ENCODE data around the gene RBKS.

The RBKS gene

DNA sequence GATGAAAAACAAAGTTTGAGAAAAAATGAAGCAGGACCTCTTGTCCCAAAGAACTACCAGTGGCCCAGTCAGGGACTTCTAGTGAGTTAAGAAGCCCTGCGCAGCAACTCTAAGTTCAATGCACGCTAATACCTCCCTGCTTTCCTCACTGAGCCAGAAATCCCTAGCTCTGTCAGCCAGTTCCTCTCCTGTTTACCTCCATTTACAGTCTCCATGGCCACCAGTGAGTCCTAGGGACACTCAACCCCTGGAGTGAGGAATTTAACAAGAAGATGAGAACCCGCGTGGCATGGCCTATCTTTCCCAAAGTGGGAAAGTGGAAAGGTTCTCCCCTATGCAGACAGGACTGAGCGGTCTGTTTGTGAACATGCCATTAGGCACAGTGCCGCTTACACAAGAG is 87.6 kb downstream of the RBKS start:
- Histone ChIP-seq H3K18ac (ENCODE audit: low read length) (no peak overlapping the region), H3K9me3 (ENCODE audit: insufficient read depth, low read depth, low read length) (no peaks in the 10 kb centered on the region), H2AFZ (ENCODE audit: insufficient read depth, low read length, poor library complexity) (no peak overlapping the region), H4K8ac (ENCODE audit: low read depth, low read length) (no peak overlapping the region), H3K27me3 (ENCODE audit: insufficient read depth, low read length) (no peaks in the 10 kb centered on the region), H3K14ac (ENCODE audit: low read length) (no peak overlapping the region), H4K12ac (ENCODE audit: low read depth, low read length) (no peak overlapping the region), H3K79me2 (ENCODE audit: control insufficient read depth, insufficient read depth, low read length, poor library complexity) (peaks cover 7% of the 10 kb centered on the region), H4K91ac (ENCODE audit: low read depth, low read length) (no peak overlapping the region), H3K36me3 (ENCODE audit: control insufficient read depth in 1 of 2, insufficient read depth in 2 of 2, low read length in 2 of 2) (no peaks in the 10 kb centered on the region), H3K4me2 (ENCODE audit: low read length) (no peak overlapping the region), H3K4me3 (ENCODE audit: low read depth, low read length) (no peak overlapping the region), H2BK5ac (ENCODE audit: low read depth, low read length, poor library complexity) (no peak overlapping the region), H3K4me1 (ENCODE audit: control insufficient read depth in 1 of 2, insufficient read depth in 2 of 2, low read length in 2 of 2) (peaks cover 16 to 30% of the 10 kb centered on the region in 2 experiments), H2AK5ac (ENCODE audit: low read length) (no peak overlapping the region), H2BK12ac (ENCODE audit: low read length) (no peak overlapping the region), H3K27ac (ENCODE audit: low read depth, low read length) (no peak overlapping the region), H3K9ac (ENCODE audit: low read length) (no peak overlapping the region), H3K4ac (ENCODE audit: low read depth, low read length) (no peak overlapping the region), H3K23ac (ENCODE audit: low read length) (no peak overlapping the region), H2BK120ac (ENCODE audit: insufficient read depth, low read length, poor library complexity) (no peak overlapping the region), H3K79me1 (ENCODE audit: low read length) (peaks cover 26% of the 10 kb centered on the region)
- no CpG with 5 or more reads among the region's 6 CpGs for WGBS (ENCODE audit: extremely low coverage, insufficient coverage, insufficient read length)
- peak in 1 of 2 donors; percentile 32 for DNase-seq

DNA sequence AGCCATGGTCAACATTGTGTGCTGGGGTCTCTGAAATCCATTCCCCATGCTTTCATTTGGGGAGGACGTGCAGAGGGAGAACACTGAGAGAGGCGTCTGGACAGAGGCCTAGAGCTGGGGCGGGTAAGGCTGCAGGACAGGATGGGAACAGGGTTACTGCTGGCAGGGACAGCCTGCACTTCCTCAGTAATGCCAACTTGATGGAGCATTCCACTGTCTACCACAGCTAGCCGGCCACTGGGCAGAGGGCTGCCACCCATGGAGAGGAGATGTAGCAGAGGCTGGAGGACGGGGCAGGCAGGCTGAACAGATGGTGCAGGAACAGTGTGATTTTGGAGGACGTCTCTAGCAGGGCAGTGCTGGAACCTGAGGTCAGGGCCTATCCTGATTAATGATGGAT is 89.3 kb downstream of the RBKS start:
- Histone ChIP-seq H2AK5ac (ENCODE audit: low read length) (peak overlapping the region; percentile 9), H3K4me3 (ENCODE audit: low read depth, low read length) (no peak overlapping the region), H3K9ac (ENCODE audit: low read length) (no peak overlapping the region), H3K18ac (ENCODE audit: low read length) (no peak overlapping the region), H4K8ac (ENCODE audit: low read depth, low read length) (no peak overlapping the region), H2BK120ac (ENCODE audit: insufficient read depth, low read length, poor library complexity) (peak overlapping the region; percentile 96), H2AFZ (ENCODE audit: insufficient read depth, low read length, poor library complexity) (no peak overlapping the region), H3K14ac (ENCODE audit: low read length) (peak overlapping the region; percentile 26), H3K27ac (ENCODE audit: low read depth, low read length) (no peak overlapping the region), H3K4ac (ENCODE audit: low read depth, low read length) (no peak overlapping the region), H3K27me3 (ENCODE audit: insufficient read depth, low read length) (no peaks in the 10 kb centered on the region), H3K4me1 (ENCODE audit: control insufficient read depth in 1 of 2, insufficient read depth in 2 of 2, low read length in 2 of 2) (peaks cover 21 to 37% of the 10 kb centered on the region in 2 experiments), H2BK5ac (ENCODE audit: low read depth, low read length, poor library complexity) (peak overlapping the region; percentile 1), H3K9me3 (ENCODE audit: insufficient read depth, low read depth, low read length) (no peaks in the 10 kb centered on the region), H3K79me1 (ENCODE audit: low read length) (peaks cover 36% of the 10 kb centered on the region), H2BK12ac (ENCODE audit: low read length) (peak overlapping the region; percentile 78), H3K4me2 (ENCODE audit: low read length) (no peak overlapping the region), H3K23ac (ENCODE audit: low read length) (no peak overlapping the region), H3K36me3 (ENCODE audit: control insufficient read depth in 1 of 2, insufficient read depth in 2 of 2, low read length in 2 of 2) (no peaks in the 10 kb centered on the region), H3K79me2 (ENCODE audit: control insufficient read depth, insufficient read depth, low read length, poor library complexity) (peaks cover 7% of the 10 kb centered on the region), H4K12ac (ENCODE audit: low read depth, low read length) (no peak overlapping the region), H4K91ac (ENCODE audit: low read depth, low read length) (peak overlapping the region; percentile 8)
- no peak for DNase-seq
- WGBS (ENCODE audit: extremely low coverage, insufficient coverage, insufficient read length): no CpG with 5 or more reads among the region's 6 CpGs

DNA sequence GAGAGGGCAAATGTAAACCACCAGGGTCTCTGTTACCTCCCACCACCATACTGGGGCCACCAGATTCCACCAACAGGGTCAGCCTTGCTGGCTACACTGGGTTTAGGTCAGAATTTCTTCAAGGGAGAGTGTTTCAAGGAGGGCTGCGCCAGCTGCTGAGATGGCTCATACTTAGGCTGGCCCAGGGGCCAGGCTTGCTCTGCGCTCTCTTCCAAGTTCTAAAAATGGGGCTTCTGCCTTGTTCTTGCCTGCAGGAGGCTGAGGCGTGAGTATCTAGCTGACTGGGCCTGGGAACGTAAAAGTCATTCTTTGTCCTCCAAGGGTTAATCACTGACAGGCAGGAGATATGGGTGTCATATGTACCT is 90.6 kb downstream of the RBKS start:
- H3K79me2 ChIP-seq (ENCODE audit: control insufficient read depth, insufficient read depth, low read length, poor library complexity): peaks cover 7% of the 10 kb centered on the region
- H2BK120ac ChIP-seq (ENCODE audit: insufficient read depth, low read length, poor library complexity): peak overlapping the region; percentile 96
- H3K36me3 ChIP-seq (ENCODE audit: control insufficient read depth in 1 of 2, insufficient read depth in 2 of 2, low read length in 2 of 2): no peaks in the 10 kb centered on the region

GRCh38 chr2:27798948-27799645 is 91.1 kb downstream of the RBKS start:
- Histone ChIP-seq H3K4me3 (ENCODE audit: low read depth, low read length) (no peak overlapping the region), H4K8ac (ENCODE audit: low read depth, low read length) (peak overlapping the region; percentile 52), H2AFZ (ENCODE audit: insufficient read depth, low read length, poor library complexity) (peak overlapping the region; percentile 48), H2BK120ac (ENCODE audit: insufficient read depth, low read length, poor library complexity) (peak overlapping the region; percentile 96), H3K27me3 (ENCODE audit: insufficient read depth, low read length) (no peaks in the 10 kb centered on the region), H3K27ac (ENCODE audit: low read depth, low read length) (peak overlapping the region; percentile 98), H3K18ac (ENCODE audit: low read length) (peak overlapping the region; percentile 81), H3K23ac (ENCODE audit: low read length) (no peak overlapping the region), H3K9ac (ENCODE audit: low read length) (no peak overlapping the region), H2BK5ac (ENCODE audit: low read depth, low read length, poor library complexity) (peak overlapping the region; percentile 99), H3K4me1 (ENCODE audit: control insufficient read depth in 1 of 2, insufficient read depth in 2 of 2, low read length in 2 of 2) (peaks cover 21 to 37% of the 10 kb centered on the region in 2 experiments), H3K9me3 (ENCODE audit: insufficient read depth, low read depth, low read length) (no peaks in the 10 kb centered on the region), H3K4ac (ENCODE audit: low read depth, low read length) (peak overlapping the region; percentile 16), H3K79me1 (ENCODE audit: low read length) (peaks cover 40% of the 10 kb centered on the region), H4K12ac (ENCODE audit: low read depth, low read length) (no peak overlapping the region), H2AK5ac (ENCODE audit: low read length) (peak overlapping the region; percentile 69), H3K36me3 (ENCODE audit: control insufficient read depth in 1 of 2, insufficient read depth in 2 of 2, low read length in 2 of 2) (no peaks in the 10 kb centered on the region), H3K79me2 (ENCODE audit: control insufficient read depth, insufficient read depth, low read length, poor library complexity) (peaks cover 7% of the 10 kb centered on the region), H4K91ac (ENCODE audit: low read depth, low read length) (peak overlapping the region; percentile 85), H3K14ac (ENCODE audit: low read length) (peak overlapping the region; percentile 77), H3K4me2 (ENCODE audit: low read length) (peak overlapping the region; percentile 45), H2BK12ac (ENCODE audit: low read length) (peak overlapping the region; percentile 93)
- peak; percentile 99 to 100 for DNase-seq
- WGBS (ENCODE audit: extremely low coverage, insufficient coverage, insufficient read length): no CpG with 5 or more reads among the region's 11 CpGs

More for the DNA sequence above, 90.6 kb downstream of the RBKS start:
- no peak for DNase-seq
- H3K9me3 ChIP-seq (ENCODE audit: insufficient read depth, low read depth, low read length): no peaks in the 10 kb centered on the region
- H3K18ac ChIP-seq (ENCODE audit: low read length): peak overlapping the region; percentile 60
- H4K12ac ChIP-seq (ENCODE audit: low read depth, low read length): no peak overlapping the region
- H3K23ac ChIP-seq (ENCODE audit: low read length): no peak overlapping the region
- peak overlapping the region; percentile 77 for H3K14ac ChIP-seq (ENCODE audit: low read length)
- peak overlapping the region; percentile 25 for H3K4ac ChIP-seq (ENCODE audit: low read depth, low read length)
- peak overlapping the region; percentile 44 for H3K9ac ChIP-seq (ENCODE audit: low read length)
- H2BK5ac ChIP-seq (ENCODE audit: low read depth, low read length, poor library complexity): peak overlapping the region; percentile 99
- no peak overlapping the region for H2AFZ ChIP-seq (ENCODE audit: insufficient read depth, low read length, poor library complexity)
- peak overlapping the region; percentile 86 for H2AK5ac ChIP-seq (ENCODE audit: low read length)
- peak overlapping the region; percentile 20 for H4K8ac ChIP-seq (ENCODE audit: low read depth, low read length)
- whole genome bisulfite sequencing (ENCODE audit: extremely low coverage, insufficient coverage, insufficient read length): no CpG with 5 or more reads among the region's 4 CpGs
- peak overlapping the region; percentile 85 for H4K91ac ChIP-seq (ENCODE audit: low read depth, low read length)
- H3K4me2 ChIP-seq (ENCODE audit: low read length): peak overlapping the region; percentile 45
- H3K27ac ChIP-seq (ENCODE audit: low read depth, low read length): peak overlapping the region; percentile 98
- H3K79me1 ChIP-seq (ENCODE audit: low read length): peaks cover 40% of the 10 kb centered on the region
- H3K4me3 ChIP-seq (ENCODE audit: low read depth, low read length): no peak overlapping the region
- H3K4me1 ChIP-seq (ENCODE audit: control insufficient read depth in 1 of 2, insufficient read depth in 2 of 2, low read length in 2 of 2): peaks cover 21 to 37% of the 10 kb centered on the region in 2 experiments
- H3K27me3 ChIP-seq (ENCODE audit: insufficient read depth, low read length): no peaks in the 10 kb centered on the region
- peak overlapping the region; percentile 9 for H2BK12ac ChIP-seq (ENCODE audit: low read length)

All from trophoblast cell (in vitro differentiated cells and primary cell).